SK-N-SH (cell line): ENCODE measurements around the gene VSTM1. TPM values are rescaled to one million over a fixed set of nuclear protein-coding genes. Genes with fewer than 3 reads are reported as not detected.

ENCODE experiments used
- CTCF ChIA-PET: fragments of 300-600, 350-600 bp; formaldehyde crosslinking; extraction: SDS; loops from one replicate; lab custom pipeline; 2021; lab: Yijun Ruan, JAX
- POLR2A ChIA-PET: fragments of 350-600 bp; sonication (Branson Sonifier 250); formaldehyde crosslinking; extraction: SDS; loops from one replicate; lab custom pipeline; 2020; ENCODE audit warnings: antibody characterized with exemption, inconsistent platforms; lab: Yijun Ruan, JAX
- DNase-seq: peaks from one replicate; pipeline ENCODE4 v3.0.0; 2012
- H2AFZ ChIP-seq: fragments of 200-600 bp; sonication (generic); 2 replicates; pipeline ENCODE4 v1.8.1; 2016; ENCODE audit warnings: antibody characterized with exemption, mild to moderate bottlenecking, low read depth
- H3F3A ChIP-seq: fragments of 200-600 bp; sonication (generic); replicated peaks from 2 replicates; pipeline ENCODE3; 2016; ENCODE audit warnings: antibody characterized with exemption, mild to moderate bottlenecking; ENCODE audit not compliant: insufficient read depth
- H3K27ac ChIP-seq, 2 experiments: fragments of 200-500 bp in 1 of 2; fragments of 200-600 bp in 1 of 2; sonication (Bioruptor generic) in 1 of 2; sonication (generic), shearing (Covaris generic) in 1 of 2; 2 replicates each; pipeline versions ENCODE4 v1.5.1 to v1.6.1; 2014 to 2016; ENCODE audit warnings: low read depth in 2 of 2, inconsistent platforms in 1 of 2, low read length in 1 of 2, mild to moderate bottlenecking in 1 of 2, mixed read lengths in 1 of 2
- H3K27me3 ChIP-seq: fragments of 200-600 bp; sonication (generic), shearing (Covaris generic); 2 replicates; pipeline ENCODE4 v1.6.1; 2016; ENCODE audit warnings: mixed run types; ENCODE audit not compliant: insufficient read depth
- H3K36me3 ChIP-seq, 2 experiments: fragments of 200-500 bp in 1 of 2; fragments of 200-600 bp in 1 of 2; sonication (Bioruptor generic) in 1 of 2; sonication (generic) in 1 of 2; replicated peaks in 1 of 2; 2 replicates each; pipeline versions ENCODE3 to v1.5.1; 2014 to 2016; ENCODE audit warnings: low read length in 1 of 2, mild to moderate bottlenecking in 1 of 2; ENCODE audit not compliant: insufficient read depth in 2 of 2, control insufficient read depth in 1 of 2
- H3K4me1 ChIP-seq, 2 experiments: fragments of 200-500 bp in 1 of 2; fragments of 200-600 bp in 1 of 2; sonication (Bioruptor generic) in 1 of 2; sonication (generic), shearing (Covaris generic) in 1 of 2; 2 replicates each; pipeline versions ENCODE4 v1.5.1 to v1.6.1; 2014 to 2016; ENCODE audit warnings: low read depth in 1 of 2, low read length in 1 of 2, mixed run types in 1 of 2; ENCODE audit not compliant: insufficient read depth in 2 of 2, control insufficient read depth in 1 of 2
- H3K4me2 ChIP-seq: fragments of 200-600 bp; sonication (generic), shearing (Covaris generic); 2 replicates; pipeline ENCODE4 v1.6.1; 2017; ENCODE audit warnings: mixed run types
- H3K4me3 ChIP-seq, 2 experiments: fragments of 200-500 bp in 1 of 2; fragments of 200-600 bp in 1 of 2; sonication (Bioruptor generic) in 1 of 2; sonication (generic), shearing (Covaris generic) in 1 of 2; 2 replicates each; pipeline versions ENCODE4 v1.5.1 to v1.8.1; 2014 to 2016; ENCODE audit warnings: low read depth in 2 of 2, inconsistent platforms in 1 of 2, low read length in 1 of 2, mild to moderate bottlenecking in 1 of 2, mixed read lengths in 1 of 2, moderate library complexity in 1 of 2
- H3K79me2 ChIP-seq: fragments of 200-600 bp; sonication (generic); 2 replicates; pipeline ENCODE4 v1.8.1; 2017; ENCODE audit warnings: mild to moderate bottlenecking; ENCODE audit not compliant: insufficient read depth
- H3K9ac ChIP-seq: fragments of 200-600 bp; sonication (generic); 2 replicates; pipeline ENCODE4 v1.6.1; 2017; ENCODE audit warnings: mixed run types
- H3K9me2 ChIP-seq: fragments of 200-600 bp; sonication (generic); 2 replicates; pipeline ENCODE4 v1.6.1; 2017; ENCODE audit warnings: mixed run types
- H3K9me3 ChIP-seq: fragments of 200-600 bp; sonication (generic); 2 replicates; pipeline ENCODE4 v1.6.1; 2017; ENCODE audit warnings: mixed run types, mild to moderate bottlenecking, moderate library complexity
- H4K20me1 ChIP-seq: fragments of 200-600 bp; sonication (generic); 2 replicates; pipeline ENCODE4 v1.6.1; 2017; ENCODE audit warnings: mild to moderate bottlenecking, mixed run types; ENCODE audit not compliant: insufficient read depth
- EP300 ChIP-seq, 2 experiments: IDR thresholded peaks; 2 replicates each; pipeline versions ENCODE4 v1.4.0 to v1.6.1; 2012; ENCODE audit warnings: borderline replicate concordance in 1 of 2, low read depth in 1 of 2, low read length in 1 of 2
- FOSL2 ChIP-seq: IDR thresholded peaks from 2 replicates; pipeline ENCODE4 v1.4.0; 2012; ENCODE audit warnings: low read depth, mild to moderate bottlenecking, moderate library complexity, borderline replicate concordance
- FOXM1 ChIP-seq: IDR thresholded peaks from 2 replicates; pipeline ENCODE4 v1.4.0; 2012; ENCODE audit warnings: low read depth, mild to moderate bottlenecking
- JUND ChIP-seq: IDR thresholded peaks from 2 replicates; pipeline ENCODE4 v1.4.0; 2012
- MEF2A ChIP-seq: IDR thresholded peaks from 2 replicates; pipeline ENCODE4 v1.4.0; 2012; ENCODE audit warnings: low read depth, borderline replicate concordance
- NFIC ChIP-seq: IDR thresholded peaks from 2 replicates; pipeline ENCODE4 v1.4.0; 2012; ENCODE audit warnings: borderline replicate concordance
- PBX3 ChIP-seq: IDR thresholded peaks from 2 replicates; pipeline ENCODE4; 2012
- RAD21 ChIP-seq: IDR thresholded peaks from 2 replicates; pipeline ENCODE4 v1.6.1; 2012; ENCODE audit warnings: mild to moderate bottlenecking, low read length
- RCOR1 ChIP-seq: fragments of 150-350 bp; IDR thresholded peaks from 2 replicates; pipeline ENCODE4 v1.6.1; 2017; ENCODE audit warnings: antibody characterized with exemption, low read length
- REST ChIP-seq: IDR thresholded peaks from 2 replicates; pipeline ENCODE4 v1.6.1; 2012; ENCODE audit warnings: mild to moderate bottlenecking, low read depth, low read length, moderate library complexity
- SIN3A ChIP-seq: IDR thresholded peaks from 2 replicates; pipeline ENCODE4 v1.6.1; 2012; ENCODE audit warnings: low read depth, mild to moderate bottlenecking, low read length, moderate library complexity, borderline replicate concordance
- TAF1 ChIP-seq: IDR thresholded peaks from 2 replicates; pipeline ENCODE4 v1.6.1; 2012; ENCODE audit warnings: low read depth, mild to moderate bottlenecking, low read length, moderate library complexity, borderline replicate concordance
- USF1 ChIP-seq: IDR thresholded peaks from 2 replicates; pipeline ENCODE4 v1.4.0; 2012; ENCODE audit warnings: low read depth, borderline replicate concordance
- USF2 ChIP-seq: fragments of 150-350 bp; IDR thresholded peaks from 2 replicates; pipeline ENCODE4 v1.6.1; 2017; ENCODE audit warnings: antibody characterized with exemption, low read length, low read depth, borderline replicate concordance
- YY1 ChIP-seq: IDR thresholded peaks from 2 replicates; pipeline ENCODE4 v1.4.0; 2012; ENCODE audit warnings: low read depth, mild to moderate bottlenecking
- ZBTB33 ChIP-seq: IDR thresholded peaks from 2 replicates; pipeline ENCODE4 v1.4.0; 2012; ENCODE audit warnings: low read depth, borderline replicate concordance
- WGBS: methylation state at CpG from one replicate; pipeline ENCODE4 v1.1.6; 2017; ENCODE audit warnings: low lambda C conversion rate; 5-methylcytosine and 5-hydroxymethylcytosine counted together
- polyA plus RNA-seq, 3 experiments: library from polyadenylated mRNA; depleted of rRNA; stranded (reverse); fragments of >200 nt; gene quantifications; 2 replicates each; pipeline ENCODE4 v1.2.3, GENCODE V29; 2012

VSTM1 gene
- polyA plus RNA-seq, 1 of the 3 experiments (the other 2 are of a cell fraction): 0.10 TPM

- TF ChIP-seq SIN3A (no peak), EP300 (IDR thresholded peaks at IDR 0.05; ENCODE audit: borderline replicate concordance in 1 of 2, low read depth in 1 of 2, low read length in 1 of 2) (no peak), RCOR1 (no peak), JUND (no peak), NFIC (no peak), PBX3 (no peak), USF2 (no peak), RAD21 (peak; percentile 81), MEF2A (no peak), USF1 (no peak), REST (no peak), FOSL2 (no peak)
Observed at GRCh38 chr19:54029930-54030490, 33.7 kb downstream of the VSTM1 start (continued).

- TF ChIP-seq YY1 (no peak), PBX3 (no peak), TAF1 (no peak), ZBTB33 (no peak), FOXM1 (no peak), RAD21 (no peak)
- TF ChIP-seq, all 33 proteins: peak for 0
- Histone ChIP-seq H3K9me2 (no peaks in the 10 kb centered on the region), H3K9ac (no peak overlapping the region), H2AFZ (no peak overlapping the region), H3K27ac (no peak overlapping the region), H3K79me2 (no peaks in the 10 kb centered on the region), H3K4me2 (no peak overlapping the region), H3K36me3 (no peaks in the 10 kb centered on the region), H3K9me3 (no peaks in the 10 kb centered on the region), H3F3A (peaks cover 13% of the 10 kb centered on the region), H4K20me1 (no peaks in the 10 kb centered on the region), H3K4me1 (no peaks in the 10 kb centered on the region), H3K4me3 (no peak overlapping the region), H3K27me3 (no peaks in the 10 kb centered on the region)
- 68% methylated on average over 3 of the region's 3 CpGs for WGBS
- DNase-seq: no peak
- POLR2A ChIA-PET: no interaction called here
- CTCF ChIA-PET: interaction anchor here (0.6 to 5.2 kb wide), 45 partner anchors 8 to 297 kb away, joined by 3 to 54 read pairs (median 4); partner anchors contain the start of genes CACNG7 and PRKCG
Observed at GRCh38 chr19:54029301-54029700, 34.4 kb downstream of the VSTM1 start.
